ENCODE results near the gene NCOA4.

NCOA4 gene

DNA sequence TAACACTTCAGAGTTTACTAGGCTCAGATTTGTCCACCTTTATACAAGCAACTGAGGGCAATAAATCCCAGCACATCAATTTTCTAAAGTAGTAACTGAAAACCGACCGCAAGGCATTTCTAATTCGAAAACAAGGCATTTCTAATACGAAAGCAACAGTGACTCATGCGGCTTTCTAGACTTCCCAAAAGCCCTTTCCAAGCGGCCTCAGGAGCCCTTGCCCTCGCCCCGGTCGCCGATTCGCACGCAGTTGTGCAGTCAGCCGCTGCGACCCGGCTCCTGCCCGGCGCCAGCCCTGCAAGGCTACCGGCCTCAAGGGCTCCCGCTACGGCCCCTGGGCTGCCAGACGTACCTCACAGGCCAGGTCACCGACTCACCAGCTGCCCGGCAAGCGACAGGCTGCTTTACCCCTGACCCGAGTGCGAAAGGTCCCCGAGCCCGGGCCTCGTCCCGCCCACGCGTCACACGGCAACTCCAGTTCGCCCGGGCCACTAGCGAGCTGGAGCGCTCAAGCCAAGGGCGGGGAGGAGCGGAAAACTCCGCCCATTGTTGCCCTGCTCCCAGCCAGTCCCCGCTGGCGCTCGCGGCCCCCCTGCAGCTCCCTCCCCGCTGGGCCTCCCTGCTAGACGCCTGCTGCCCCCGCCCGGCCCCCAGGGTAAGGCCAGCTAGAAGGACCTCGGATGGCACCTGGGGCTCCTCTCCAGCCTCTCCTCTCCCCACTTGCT, 7.3 kb downstream of the NCOA4 start:
- TF ChIP-seq POLR2AphosphoS5 (IDR thresholded peaks at IDR 0.05; ENCODE audit: low read depth, low read length) (no peak), FOXP2 (optimal IDR thresholded peaks at IDR 0.05; ENCODE audit: borderline replicate concordance, extremely low read depth, extremely low read length, insufficient read depth) (peak; percentile 93), SIN3A (IDR thresholded peaks at IDR 0.05; ENCODE audit: borderline replicate concordance, insufficient read depth, low read length) (no peak), TAF1 (IDR thresholded peaks at IDR 0.05; ENCODE audit: borderline replicate concordance, insufficient read depth, low read length) (no peak)

GRCh38 chr10:46020344-46020657, 10.1 kb downstream of the NCOA4 start:
- no peak for TF ChIP-seq TAF1 (IDR thresholded peaks at IDR 0.05; ENCODE audit: borderline replicate concordance, insufficient read depth, low read length)
- TF ChIP-seq SIN3A (IDR thresholded peaks at IDR 0.05; ENCODE audit: borderline replicate concordance, insufficient read depth, low read length) = no peak
- no peak for TF ChIP-seq POLR2AphosphoS5 (IDR thresholded peaks at IDR 0.05; ENCODE audit: low read depth, low read length)
- TF ChIP-seq FOXP2 (optimal IDR thresholded peaks at IDR 0.05; ENCODE audit: borderline replicate concordance, extremely low read depth, extremely low read length, insufficient read depth) = no peak
- TF ChIP-seq, protein P1, sequence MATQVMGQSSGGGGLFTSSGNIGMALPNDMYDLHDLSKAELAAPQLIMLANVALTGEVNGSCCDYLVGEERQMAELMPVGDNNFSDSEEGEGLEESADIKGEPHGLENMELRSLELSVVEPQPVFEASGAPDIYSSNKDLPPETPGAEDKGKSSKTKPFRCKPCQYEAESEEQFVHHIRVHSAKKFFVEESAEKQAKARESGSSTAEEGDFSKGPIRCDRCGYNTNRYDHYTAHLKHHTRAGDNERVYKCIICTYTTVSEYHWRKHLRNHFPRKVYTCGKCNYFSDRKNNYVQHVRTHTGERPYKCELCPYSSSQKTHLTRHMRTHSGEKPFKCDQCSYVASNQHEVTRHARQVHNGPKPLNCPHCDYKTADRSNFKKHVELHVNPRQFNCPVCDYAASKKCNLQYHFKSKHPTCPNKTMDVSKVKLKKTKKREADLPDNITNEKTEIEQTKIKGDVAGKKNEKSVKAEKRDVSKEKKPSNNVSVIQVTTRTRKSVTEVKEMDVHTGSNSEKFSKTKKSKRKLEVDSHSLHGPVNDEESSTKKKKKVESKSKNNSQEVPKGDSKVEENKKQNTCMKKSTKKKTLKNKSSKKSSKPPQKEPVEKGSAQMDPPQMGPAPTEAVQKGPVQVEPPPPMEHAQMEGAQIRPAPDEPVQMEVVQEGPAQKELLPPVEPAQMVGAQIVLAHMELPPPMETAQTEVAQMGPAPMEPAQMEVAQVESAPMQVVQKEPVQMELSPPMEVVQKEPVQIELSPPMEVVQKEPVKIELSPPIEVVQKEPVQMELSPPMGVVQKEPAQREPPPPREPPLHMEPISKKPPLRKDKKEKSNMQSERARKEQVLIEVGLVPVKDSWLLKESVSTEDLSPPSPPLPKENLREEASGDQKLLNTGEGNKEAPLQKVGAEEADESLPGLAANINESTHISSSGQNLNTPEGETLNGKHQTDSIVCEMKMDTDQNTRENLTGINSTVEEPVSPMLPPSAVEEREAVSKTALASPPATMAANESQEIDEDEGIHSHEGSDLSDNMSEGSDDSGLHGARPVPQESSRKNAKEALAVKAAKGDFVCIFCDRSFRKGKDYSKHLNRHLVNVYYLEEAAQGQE (IDR thresholded peaks at IDR 0.05; ENCODE audit: insufficient read depth in 1 of 2, low read depth in 2 of 2, low read length in 2 of 2) = no peak

GRCh38 chr10:46019569-46020343, 10.7 kb downstream of the NCOA4 start:
- TF ChIP-seq TAF1 (IDR thresholded peaks at IDR 0.05; ENCODE audit: borderline replicate concordance, insufficient read depth, low read length) = no peak
- TF ChIP-seq, protein P1 (IDR thresholded peaks at IDR 0.05; ENCODE audit: insufficient read depth in 1 of 2, low read depth in 2 of 2, low read length in 2 of 2) = no peak
- TF ChIP-seq FOXP2 (optimal IDR thresholded peaks at IDR 0.05; ENCODE audit: borderline replicate concordance, extremely low read depth, extremely low read length, insufficient read depth) = no peak
- TF ChIP-seq SIN3A (IDR thresholded peaks at IDR 0.05; ENCODE audit: borderline replicate concordance, insufficient read depth, low read length) = no peak
- TF ChIP-seq POLR2AphosphoS5 (IDR thresholded peaks at IDR 0.05; ENCODE audit: low read depth, low read length) = no peak

- TF ChIP-seq FOXP2 (optimal IDR thresholded peaks at IDR 0.05; ENCODE audit: borderline replicate concordance, extremely low read depth, extremely low read length, insufficient read depth) (no peak), TAF1 (IDR thresholded peaks at IDR 0.05; ENCODE audit: borderline replicate concordance, insufficient read depth, low read length) (no peak), POLR2AphosphoS5 (IDR thresholded peaks at IDR 0.05; ENCODE audit: low read depth, low read length) (no peak), SIN3A (IDR thresholded peaks at IDR 0.05; ENCODE audit: borderline replicate concordance, insufficient read depth, low read length) (no peak)
- TF ChIP-seq, protein P1 (IDR thresholded peaks at IDR 0.05; ENCODE audit: insufficient read depth in 1 of 2, low read depth in 2 of 2, low read length in 2 of 2) = no peak
Observed at GRCh38 chr10:46019177-46019528, 11.3 kb downstream of the NCOA4 start.

- TF ChIP-seq FOXP2 (optimal IDR thresholded peaks at IDR 0.05; ENCODE audit: borderline replicate concordance, extremely low read depth, extremely low read length, insufficient read depth) (no peak), SIN3A (IDR thresholded peaks at IDR 0.05; ENCODE audit: borderline replicate concordance, insufficient read depth, low read length) (no peak), POLR2AphosphoS5 (IDR thresholded peaks at IDR 0.05; ENCODE audit: low read depth, low read length) (no peak), TAF1 (IDR thresholded peaks at IDR 0.05; ENCODE audit: borderline replicate concordance, insufficient read depth, low read length) (no peak)
- TF ChIP-seq, protein P1 (IDR thresholded peaks at IDR 0.05; ENCODE audit: insufficient read depth in 1 of 2, low read depth in 2 of 2, low read length in 2 of 2) = no peak
Observed at GRCh38 chr10:46018453-46019176, 11.8 kb downstream of the NCOA4 start.
